B cell (primary cell): ENCODE data around the gene NR4A3.

Experiments used
- CTCF ChIP-seq: fragments of 200-600 bp; IDR thresholded peaks from one replicate; pipeline ENCODE4 v1.8.0; 2022; ENCODE audit warnings: antibody characterized with exemption, mild to moderate bottlenecking
- EZH2 ChIP-seq: IDR thresholded peaks from 2 replicates; pipeline ENCODE4 v1.6.1; 2012; ENCODE audit warnings: borderline replicate concordance, low read depth, mild to moderate bottlenecking, moderate library complexity, low read length; ENCODE audit not compliant: insufficient read depth, poor library complexity, severe bottlenecking

GRCh38 chr9:99782962-99783718, 38.5 kb upstream of the NR4A3 start:
- TF ChIP-seq CTCF (no peak), EZH2 (no peak)
